OCI-LY1 (cell line): Measurements from ENCODE around the gene MYF6.

Experiments used
- CTCF ChIP-seq: fragments of 200-600 bp; sonication (generic), shearing (Covaris generic); IDR thresholded peaks from 2 replicates; pipeline ENCODE4 v1.5.1; 2017; ENCODE audit warnings: mild to moderate bottlenecking, antibody characterized with exemption, low read length, moderate library complexity, mixed read lengths
- EZH2 ChIP-seq: fragments of 200-600 bp; sonication (generic), shearing (Covaris generic); IDR thresholded peaks from 2 replicates; pipeline ENCODE4 v1.8.0; 2017; ENCODE audit warnings: borderline replicate concordance, mixed run types, mild to moderate bottlenecking, antibody characterized with exemption, low read length, moderate library complexity, mixed read lengths

- TF ChIP-seq CTCF (no peak), EZH2 (no peak)
Observed at GRCh38 chr12:80681786-80682185, 25.6 kb upstream of the MYF6 start.
